Ammon's horn (tissue), 1 donor: ENCODE results near the gene RNF32.
"Not testable (repeated sequence)": the region's sequence is repeated elsewhere in the genome, so short reads cannot be mapped to it uniquely, and the experiment has no call there.

Source experiments
- DNase-seq: peaks from one replicate; pipeline ENCODE4 v3.0.0-alpha.2; 2016; ENCODE audit warnings: low spot score

RNF32 gene

GRCh38 chr7:156675721-156676120 is 35.1 kb downstream of the RNF32 start:
- DNase-seq, result no peak

GRCh38 chr7:156676263-156676662 is 35.7 kb downstream of the RNF32 start:
- no peak for DNase-seq

- DNase-seq, result no peak
These were observed 36.9 kb downstream of the RNF32 start for GRCh38 chr7:156677374-156678054.

GRCh38 chr7:156680281-156680680 is 39.7 kb downstream of the RNF32 start:
- no peak for DNase-seq

GRCh38 chr7:156682928-156683327 is 42.4 kb downstream of the RNF32 start:
- no peak for DNase-seq

- no peak for DNase-seq
These were observed 43.7 kb downstream of the RNF32 start for GRCh38 chr7:156684251-156684650.

- DNase-seq, result no peak
These were observed 44.1 kb downstream of the RNF32 start for GRCh38 chr7:156684661-156685060.

GRCh38 chr7:156691764-156692163 is 51.2 kb downstream of the RNF32 start:
- DNase-seq, result no peak

- DNase-seq, result no peak
These were observed 52.3 kb downstream of the RNF32 start for GRCh38 chr7:156692849-156693248.

- DNase-seq, result no peak
These were observed 53.1 kb downstream of the RNF32 start for GRCh38 chr7:156693627-156694026.

- DNase-seq, result not testable (repeated sequence)
These were observed 56.7 kb downstream of the RNF32 start for GRCh38 chr7:156697283-156697682.

GRCh38 chr7:156698512-156698911 is 57.9 kb downstream of the RNF32 start:
- not testable (repeated sequence) for DNase-seq

- not testable (repeated sequence) for DNase-seq
These were observed 61.2 kb downstream of the RNF32 start for GRCh38 chr7:156701787-156702186.

GRCh38 chr7:156702399-156702798 is 61.8 kb downstream of the RNF32 start:
- DNase-seq, result no peak

- DNase-seq, result peak; percentile 16
These were observed 62.6 kb downstream of the RNF32 start for GRCh38 chr7:156703209-156703608.

GRCh38 chr7:156703773-156704482 is 63.4 kb downstream of the RNF32 start:
- DNase-seq, result no peak

GRCh38 chr7:156722043-156722826 is 81.7 kb downstream of the RNF32 start:
- no peak for DNase-seq

- no peak for DNase-seq
These were observed 84.5 kb downstream of the RNF32 start for GRCh38 chr7:156725073-156725472.

- DNase-seq, result no peak
These were observed 85.4 kb downstream of the RNF32 start for GRCh38 chr7:156725936-156726335.
